Activated effector memory CD4-positive, alpha-beta T cell treated with Interleukin-2 at 50 U/mL for 16 hours (primary cell): ENCODE data around the gene SAMD13.

Source experiments
- DNase-seq: peaks from one replicate; pipeline ENCODE4 v3.0.0-alpha.2; 2020

Gene SAMD13

GRCh38 chr1:84347932-84348555, 46.5 kb downstream of the SAMD13 start:
- DNase-seq = no peak

DNA sequence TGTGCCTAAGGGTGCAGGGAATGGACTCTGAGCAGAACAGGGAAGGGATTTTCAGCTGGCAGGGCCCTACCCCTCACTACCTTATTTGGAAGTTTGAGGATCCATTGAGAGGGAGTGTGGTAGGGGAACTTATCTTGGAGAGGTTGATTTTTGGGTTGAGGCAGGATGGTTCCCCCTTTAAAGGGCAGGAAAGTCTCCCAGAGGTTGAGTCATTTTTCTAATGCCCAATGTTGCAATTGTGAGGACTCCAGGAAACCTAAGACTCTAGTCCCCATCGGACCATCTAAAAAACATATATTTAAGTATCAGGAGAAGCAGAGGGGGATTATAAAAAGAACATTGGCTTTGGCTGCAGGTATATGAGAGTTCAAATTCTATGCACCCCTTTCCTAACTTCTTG, 47.3 kb downstream of the SAMD13 start:
- no peak for DNase-seq

DNA sequence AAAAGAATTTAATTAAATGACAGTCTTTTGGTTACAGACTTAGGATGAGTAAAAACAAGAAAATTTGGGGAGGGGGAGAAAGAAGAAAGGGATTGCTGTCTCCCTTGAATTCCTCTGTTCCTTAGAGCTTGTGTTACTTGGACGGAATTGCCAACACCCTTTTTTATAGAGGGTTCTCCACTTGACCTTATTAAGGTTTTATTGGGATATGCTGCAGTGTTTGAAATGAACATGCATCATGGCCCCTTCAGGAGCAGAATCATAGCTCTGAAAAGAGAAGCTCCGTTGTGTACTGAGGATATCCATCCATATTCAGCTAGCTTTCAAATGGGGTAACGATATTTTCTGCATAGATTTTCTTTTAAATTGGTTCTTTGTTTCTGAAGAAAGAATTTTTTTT, 48.6 kb downstream of the SAMD13 start:
- no peak for DNase-seq

- no peak for DNase-seq
Observed at GRCh38 chr1:84350550-84350949, 49.0 kb downstream of the SAMD13 start.

- DNase-seq = no peak
Observed at GRCh38 chr1:84352298-84353106, 51.0 kb downstream of the SAMD13 start.

DNA sequence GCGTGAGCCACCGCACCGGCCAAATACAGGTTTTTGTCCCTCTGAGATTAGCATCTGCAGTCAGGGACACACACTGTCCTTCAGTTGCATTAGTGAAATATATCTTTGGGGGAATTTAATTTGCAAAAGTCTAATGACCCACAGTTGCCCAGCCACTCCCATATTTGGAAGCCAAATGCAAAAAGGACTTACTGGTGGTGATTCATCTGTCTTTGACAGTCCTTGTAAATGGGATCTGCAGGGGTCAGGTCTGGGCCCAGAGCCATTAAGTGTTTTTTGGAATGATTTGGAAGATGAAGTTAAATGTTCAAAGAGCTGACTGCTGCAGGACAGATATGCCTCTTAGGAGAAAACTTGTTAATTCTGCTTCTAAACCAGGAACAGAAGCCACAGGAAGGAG, 52.2 kb downstream of the SAMD13 start:
- DNase-seq = no peak

DNA sequence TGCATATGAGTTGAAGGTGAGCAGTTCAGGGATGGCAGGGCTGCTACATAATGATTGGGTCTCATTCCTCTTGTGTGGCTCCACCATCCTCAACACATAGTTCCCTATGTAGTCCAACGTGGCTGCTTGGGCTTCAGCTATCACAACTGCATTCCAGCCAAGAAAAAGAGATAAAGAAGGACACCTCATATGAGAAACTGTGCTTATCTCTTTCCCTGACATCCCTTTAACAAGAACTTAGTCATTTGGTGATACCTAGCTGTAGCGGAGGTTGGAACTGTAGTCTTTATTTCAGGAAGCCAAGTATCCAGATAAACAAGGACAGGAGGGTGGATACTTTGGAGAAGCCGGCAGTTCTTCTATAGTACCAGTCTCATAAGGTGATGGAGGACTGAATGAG, 54.0 kb downstream of the SAMD13 start:
- DNase-seq = no peak

- no peak for DNase-seq
Observed at GRCh38 chr1:84356881-84357280, 55.4 kb downstream of the SAMD13 start.

DNA sequence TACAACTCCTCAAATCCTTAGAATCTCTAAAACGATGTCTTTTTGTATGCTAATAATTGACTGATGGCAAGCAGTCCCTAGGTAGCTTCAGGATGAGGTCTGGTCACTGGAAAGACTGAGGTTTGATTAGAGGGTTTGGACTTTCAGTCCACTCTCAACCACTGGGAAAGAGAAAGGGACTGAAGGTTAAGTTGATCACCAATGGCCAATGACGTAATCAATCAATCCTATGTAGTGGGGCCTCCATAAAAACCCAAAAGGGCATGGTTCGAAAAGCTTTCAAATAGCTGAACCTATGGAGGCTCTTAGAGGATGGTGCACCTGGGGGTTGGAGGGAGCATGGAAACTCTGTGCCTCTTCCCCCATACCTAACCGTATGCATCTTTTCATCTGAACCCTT, 57.2 kb downstream of the SAMD13 start:
- no peak for DNase-seq

GRCh38 chr1:84360316-84360715, 58.8 kb downstream of the SAMD13 start:
- no peak for DNase-seq

- DNase-seq = no peak
Observed at GRCh38 chr1:84361796-84362195, 60.3 kb downstream of the SAMD13 start.

DNA sequence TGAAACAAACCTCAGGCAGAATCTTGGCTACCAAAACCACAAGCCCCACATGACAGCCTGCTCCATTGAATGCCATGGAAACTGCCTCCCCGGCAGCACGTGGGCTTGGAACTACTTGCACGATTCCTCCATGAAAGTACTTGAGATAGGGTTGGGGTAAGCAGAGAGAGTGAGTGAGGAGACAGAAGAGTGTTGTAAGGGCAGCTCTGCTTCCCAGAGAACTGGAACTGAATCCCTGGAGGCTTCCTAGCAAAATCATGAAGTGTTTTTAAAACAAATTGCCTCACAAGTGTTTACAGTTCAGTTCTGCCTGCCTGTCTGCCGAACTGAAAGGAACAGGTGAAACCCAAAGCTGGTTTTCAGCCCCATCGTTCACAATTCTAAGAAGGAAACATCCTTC, 61.5 kb downstream of the SAMD13 start:
- no peak for DNase-seq

- DNase-seq = no peak
Observed at GRCh38 chr1:84363622-84364021, 62.1 kb downstream of the SAMD13 start.

GRCh38 chr1:84365225-84366221, 64.0 kb downstream of the SAMD13 start:
- no peak for DNase-seq

- no peak for DNase-seq
Observed at GRCh38 chr1:84366786-84367185, 65.3 kb downstream of the SAMD13 start.

GRCh38 chr1:84367219-84367618, 65.7 kb downstream of the SAMD13 start:
- no peak for DNase-seq

- DNase-seq = no peak
Observed at GRCh38 chr1:84368441-84368840, 66.9 kb downstream of the SAMD13 start.

- DNase-seq = no peak
Observed at GRCh38 chr1:84370266-84370665, 68.8 kb downstream of the SAMD13 start.

DNA sequence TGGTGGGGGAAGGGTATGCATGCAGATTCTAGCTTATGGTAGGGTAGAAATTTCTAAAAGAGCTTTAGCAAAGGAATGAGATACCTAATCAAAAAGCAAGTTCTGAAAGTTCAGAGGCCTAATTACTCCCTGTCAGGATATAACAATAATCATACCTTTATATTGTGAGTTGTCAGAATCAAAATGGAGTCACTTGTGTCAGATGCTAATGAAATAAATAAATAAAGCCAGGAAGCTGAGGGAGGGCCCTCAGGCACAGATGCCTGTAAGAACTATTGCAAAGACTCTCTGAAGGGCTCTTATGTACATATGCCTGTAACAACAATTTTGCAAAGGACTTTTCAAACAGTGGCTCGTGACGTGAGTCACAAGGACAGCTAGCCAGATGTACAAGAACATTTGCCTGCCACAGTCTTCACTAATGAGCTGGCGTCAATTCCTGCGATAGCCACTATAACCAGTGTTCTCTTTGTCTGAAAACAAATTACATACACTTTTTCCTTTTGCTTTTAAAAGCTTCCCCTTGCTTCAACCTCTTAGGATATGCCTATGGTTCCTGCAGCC, 69.4 kb downstream of the SAMD13 start:
- DNase-seq = no peak

DNA sequence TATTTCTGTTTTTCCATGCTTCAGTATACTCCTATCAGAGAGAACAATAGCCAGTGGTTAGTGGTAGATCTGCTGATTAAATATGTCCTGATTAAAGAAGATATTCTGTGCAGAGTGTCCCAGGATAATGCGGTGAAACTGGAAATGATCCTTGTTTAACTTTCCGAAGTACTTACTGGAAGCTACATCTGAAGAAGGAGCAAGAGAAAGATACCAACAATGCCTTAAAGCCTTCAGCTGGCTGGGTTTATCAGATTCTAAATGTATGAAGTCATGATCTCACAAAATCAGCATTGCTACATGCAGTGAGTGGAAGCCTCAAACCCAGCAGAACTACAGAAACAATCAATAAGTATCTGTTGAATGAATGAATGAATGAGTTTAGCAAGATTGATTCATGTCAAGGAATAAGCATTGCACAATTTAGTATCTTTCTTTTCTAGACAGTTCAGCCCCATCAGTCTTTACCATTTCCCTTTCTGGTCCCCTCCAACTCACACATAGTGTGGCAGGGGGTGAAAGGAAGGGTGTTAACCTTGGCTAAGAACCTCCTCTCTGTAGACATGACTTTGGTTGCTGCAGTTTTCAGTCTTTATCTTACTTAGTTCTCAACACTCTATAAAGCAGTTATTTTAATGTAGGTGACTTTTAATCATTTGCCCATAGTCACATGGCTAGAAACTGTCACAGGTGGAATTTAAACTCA, 72.1 kb downstream of the SAMD13 start:
- no peak for DNase-seq

GRCh38 chr1:84374991-84375696, 73.6 kb downstream of the SAMD13 start:
- DNase-seq = no peak
